H1 (cell line): ENCODE measurements around the gene THRB. TPM values are rescaled to one million over a fixed set of nuclear protein-coding genes. Genes with fewer than 3 reads are reported as not detected.

ENCODE experiments used
- POLR2A ChIP-seq, 2 experiments: IDR thresholded peaks; 1 replicate in 1 of 2; 2 replicates in 1 of 2; pipeline ENCODE4 v1.6.1; 2011; ENCODE audit warnings: low read depth in 2 of 2, low read length in 2 of 2, mild to moderate bottlenecking in 2 of 2; ENCODE audit errors: control extremely low read depth in 1 of 2
- USF2 ChIP-seq: IDR thresholded peaks from 2 replicates; pipeline ENCODE4 v1.6.1; 2011; ENCODE audit warnings: low read length, improper control_type of control experiment
- polyA plus RNA-seq, 7 experiments: library from polyadenylated mRNA; depleted of rRNA in 3 of 7; stranded (reverse) in 5 of 7; unstranded in 2 of 7; fragments of >200 nt in 5 of 7; fragments of 200-250 nt in 2 of 7; gene quantifications; 1 replicate in 5 of 7; 2 replicates in 1 of 7; 4 replicates in 1 of 7; pipeline versions ENCODE4 v1.2.1 to v1.2.3, GENCODE V29; 2011 to 2013; ENCODE audit warnings: missing spikeins in 2 of 7, mixed read lengths in 2 of 7
- total RNA-seq: library from RNA; stranded (reverse); fragmentation: NEBNext Ultra II Directional; extraction: Animal tissue kit (Norgen Biotek cat#: 25700); gene quantifications from 2 replicates; pipeline ENCODE4 v1.2.1, GENCODE V29; 2021

THRB gene
- total and polyA plus RNA-seq, 2 of the 8 experiments (the other 6 are each of a cell fraction or from before 2014, with no cell fraction given): 0.98 to 3.9 TPM

- no peak for TF ChIP-seq POLR2A (IDR thresholded peaks at IDR 0.05; ENCODE audit: control extremely low read depth in 1 of 2, low read depth in 2 of 2, low read length in 2 of 2)
- no peak for TF ChIP-seq USF2
Measured at GRCh38 chr3:24479816-24480215, 14.8 kb downstream of the THRB start (continued).
